ENCODE measurements around the gene SLBP.
"Not testable (repeated sequence)": the region's sequence is repeated elsewhere in the genome, so short reads cannot be mapped to it uniquely, and the experiment has no call there.

SLBP gene

GRCh38 chr4:1708581-1708980 is 3.5 kb downstream of the SLBP start:
- DNase-seq (ENCODE audit: low spot score), result no peak

GRCh38 chr4:1706358-1706757 is 5.8 kb downstream of the SLBP start:
- no peak for DNase-seq (ENCODE audit: low spot score)

- DNase-seq (ENCODE audit: low spot score), result no peak
Observed at GRCh38 chr4:1705732-1706131, 6.4 kb downstream of the SLBP start.

- DNase-seq (ENCODE audit: low spot score), result no peak
Observed at GRCh38 chr4:1703867-1704266, 8.3 kb downstream of the SLBP start.

GRCh38 chr4:1701671-1702070 is 10.4 kb downstream of the SLBP start:
- not testable (repeated sequence) for DNase-seq (ENCODE audit: low spot score)

GRCh38 chr4:1695913-1696312 is 16.2 kb downstream of the SLBP start:
- no peak for DNase-seq (ENCODE audit: low spot score)

GRCh38 chr4:1693131-1693896 is 18.8 kb downstream of the SLBP start:
- DNase-seq (ENCODE audit: low spot score), result peak; percentile 79

GRCh38 chr4:1691737-1692373 is 20.3 kb downstream of the SLBP start:
- DNase-seq (ENCODE audit: low spot score), result no peak

GRCh38 chr4:1690698-1691097 is 21.4 kb downstream of the SLBP start:
- DNase-seq (ENCODE audit: low spot score), result no peak

GRCh38 chr4:1686440-1687036 is 25.6 kb downstream of the SLBP start:
- DNase-seq (ENCODE audit: low spot score), result no peak

- DNase-seq (ENCODE audit: low spot score), result no peak
Observed at GRCh38 chr4:1685235-1686150, 26.6 kb downstream of the SLBP start.

GRCh38 chr4:1684506-1685234 is 27.4 kb downstream of the SLBP start:
- DNase-seq (ENCODE audit: low spot score), result no peak

- peak; percentile 99 for DNase-seq (ENCODE audit: low spot score)
Observed at GRCh38 chr4:1683736-1684505, 28.2 kb downstream of the SLBP start, which contains the start of gene FAM53A. Gene FAM53A (minus strand): TSS chr4:1684313. CDS start chr4:1668741, 15,572 bp downstream.

- peak; percentile 76 for DNase-seq (ENCODE audit: low spot score)
Observed at GRCh38 chr4:1683261-1683735, 28.8 kb downstream of the SLBP start.

- no peak for DNase-seq (ENCODE audit: low spot score)
Observed at GRCh38 chr4:1682860-1683259, 29.3 kb downstream of the SLBP start.

GRCh38 chr4:1678244-1678643 is 33.9 kb downstream of the SLBP start:
- DNase-seq (ENCODE audit: low spot score), result no peak

- no peak for DNase-seq (ENCODE audit: low spot score)
Observed at GRCh38 chr4:1676605-1677525, 35.3 kb downstream of the SLBP start.

- DNase-seq (ENCODE audit: low spot score), result no peak
Observed at GRCh38 chr4:1675802-1676137, 36.3 kb downstream of the SLBP start.

- DNase-seq (ENCODE audit: low spot score), result no peak
Observed at GRCh38 chr4:1675136-1675801, 36.9 kb downstream of the SLBP start.
